Endothelial cell of umbilical vein (primary cell): ENCODE data around the gene BCL11A. TPM values are rescaled to one million over a fixed set of nuclear protein-coding genes. Genes with fewer than 3 reads are reported as not detected.

Experiments
- BruUV-seq: library from RNA; stranded (reverse); fragments of 400-500 nt; replicated peaks from 2 replicates; lab custom pipeline; 2021; lab: Mats Ljungman, UMichigan
- CTCF ChIA-PET: fragments of 300-600, 350-600 bp; sonication (Branson Sonifier 250); formaldehyde crosslinking; loops from one replicate; lab custom pipeline; 2021; ENCODE audit warnings: antibody characterized with exemption, inconsistent platforms; lab: Charles Lee
- POLR2A ChIA-PET: fragments of 300-600, 350-600 bp; sonication (Branson Sonifier 250); formaldehyde crosslinking; loops from one replicate; lab custom pipeline; 2021; ENCODE audit warnings: antibody characterized with exemption, inconsistent platforms; lab: Charles Lee
- DNase-seq: peaks from one replicate; pipeline ENCODE4 v3.0.0-alpha.2; 2011; ENCODE audit warnings: low read depth, low spot score
- FAIRE-seq: peaks from 2 replicates; lab custom pipeline; 2011; peaks lifted over from hg19 to GRCh38; lab: Jason Lieb, UNC
- H2AFZ ChIP-seq: 2 replicates; pipeline ENCODE4 v1.6.0; 2012; ENCODE audit warnings: low read depth, low read length, control low read depth, inconsistent platforms
- H3K27ac ChIP-seq: 2 replicates; pipeline ENCODE4 v1.5.1; 2011; ENCODE audit warnings: low read depth, mild to moderate bottlenecking, control low read depth, low read length, moderate library complexity; ENCODE audit not compliant: insufficient read depth
- H3K27me3 ChIP-seq, 2 experiments: 2 replicates each; pipeline versions ENCODE4 v1.6.0 to v1.6.1; 2011; ENCODE audit warnings: low read length in 2 of 2, mixed read lengths in 1 of 2; ENCODE audit not compliant: control insufficient read depth in 2 of 2, insufficient read depth in 2 of 2
- H3K36me3 ChIP-seq, 2 experiments: 2 replicates in 1 of 2; 3 replicates in 1 of 2; pipeline ENCODE4 v1.5.1; 2011; ENCODE audit warnings: low read length in 2 of 2, mild to moderate bottlenecking in 1 of 2, moderate library complexity in 1 of 2; ENCODE audit not compliant: control insufficient read depth in 2 of 2, insufficient read depth in 2 of 2; ENCODE audit errors: extremely low read depth in 1 of 2
- H3K4me1 ChIP-seq: 3 replicates; pipeline ENCODE4 v1.5.1; 2011; ENCODE audit warnings: mild to moderate bottlenecking, low read length; ENCODE audit not compliant: control insufficient read depth, insufficient read depth; ENCODE audit errors: extremely low read depth
- H3K4me2 ChIP-seq: 2 replicates; pipeline ENCODE4 v1.6.1; 2011; ENCODE audit warnings: low read length, control low read depth, mixed read lengths; ENCODE audit not compliant: insufficient read depth
- H3K4me3 ChIP-seq, 3 experiments: fragments of 200-600 bp in 1 of 3; sonication (generic), shearing (Covaris generic) in 1 of 3; replicated peaks in 1 of 3; 2 replicates each; pipeline ENCODE4 v1.5.1; 2011 to 2016; ENCODE audit warnings: control low read depth in 3 of 3, low read length in 3 of 3, mild to moderate bottlenecking in 2 of 3, inconsistent platforms in 1 of 3, low read depth in 1 of 3, moderate library complexity in 1 of 3; ENCODE audit not compliant: insufficient read depth in 1 of 3
- H3K79me2 ChIP-seq: 2 replicates; pipeline ENCODE4 v1.6.0; 2012; ENCODE audit warnings: low read length, inconsistent platforms; ENCODE audit not compliant: control insufficient read depth, insufficient read depth
- H3K9ac ChIP-seq: replicated peaks from 2 replicates; pipeline ENCODE3; 2011; ENCODE audit warnings: low read length, control low read depth; ENCODE audit not compliant: insufficient read depth; ENCODE audit errors: extremely low read depth
- H3K9me1 ChIP-seq: replicated peaks from 3 replicates; pipeline ENCODE4 v1.6.0; 2011; ENCODE audit warnings: mild to moderate bottlenecking, low read length; ENCODE audit not compliant: control insufficient read depth, insufficient read depth; ENCODE audit errors: extremely low read depth
- H3K9me3 ChIP-seq: replicated peaks from 2 replicates; pipeline ENCODE4 v1.5.1; 2012; ENCODE audit warnings: low read length, inconsistent platforms; ENCODE audit not compliant: control insufficient read depth, insufficient read depth
- H4K20me1 ChIP-seq: replicated peaks from 2 replicates; pipeline ENCODE3; 2011; ENCODE audit warnings: mild to moderate bottlenecking, low read length; ENCODE audit not compliant: control insufficient read depth, insufficient read depth; ENCODE audit errors: extremely low read depth
- CTCF ChIP-seq, 2 donors: IDR thresholded peaks; 1 replicate in 1 of 2; 2 replicates in 1 of 2; pipeline ENCODE4 v1.5.1; 2011; ENCODE audit warnings: low read length in 2 of 2, mild to moderate bottlenecking in 2 of 2, moderate library complexity in 2 of 2, control low read depth in 1 of 2, inconsistent platforms in 1 of 2, low read depth in 1 of 2; ENCODE audit not compliant: insufficient read depth in 1 of 2; ENCODE audit errors: extremely low read depth in 1 of 2
- EZH2 ChIP-seq: IDR thresholded peaks from 2 replicates; pipeline ENCODE4 v1.6.1; 2012; ENCODE audit warnings: borderline replicate concordance, low read depth, mild to moderate bottlenecking, moderate library complexity, low read length, inconsistent platforms; ENCODE audit not compliant: severe bottlenecking
- FOS ChIP-seq: IDR thresholded peaks from 2 replicates; pipeline ENCODE4 v1.6.1; 2011; ENCODE audit warnings: mild to moderate bottlenecking, low read length, moderate library complexity, borderline replicate concordance; ENCODE audit not compliant: insufficient read depth
- GATA2 ChIP-seq: IDR thresholded peaks from 2 replicates; pipeline ENCODE4 v1.7.0; 2011; ENCODE audit warnings: low read depth, mild to moderate bottlenecking, moderate library complexity, mixed read lengths, low read length; ENCODE audit not compliant: insufficient read length, insufficient read depth
- JUN ChIP-seq: IDR thresholded peaks from 2 replicates; pipeline ENCODE4 v1.6.1; 2011; ENCODE audit warnings: borderline replicate concordance, low read depth; ENCODE audit not compliant: insufficient read length, insufficient read depth
- MAX ChIP-seq: IDR thresholded peaks from 2 replicates; pipeline ENCODE4 v1.6.1; 2011; ENCODE audit not compliant: insufficient read depth, insufficient read length
- MYC ChIP-seq: IDR thresholded peaks from one replicate; pipeline ENCODE4 v1.6.1; 2011; ENCODE audit warnings: mild to moderate bottlenecking, low read depth, low read length
- POLR2A ChIP-seq: IDR thresholded peaks from 2 replicates; pipeline ENCODE4 v1.6.1; 2012; ENCODE audit warnings: low read depth, mild to moderate bottlenecking, control low read depth, low read length
- POLR2AphosphoS5 ChIP-seq: IDR thresholded peaks from 2 replicates; pipeline ENCODE4 v1.6.1; 2012; ENCODE audit warnings: low read depth, mild to moderate bottlenecking, control low read depth, low read length, moderate library complexity; ENCODE audit not compliant: insufficient read depth
- dilution Hi-C: fragments of 300-500 bp; cut with MboI; formaldehyde crosslinking; loops from one replicate; pipeline ENCODE4 v1.15.0; 2019; ENCODE audit warnings: low sequenced_read_pairs; ENCODE audit not compliant: extremely low pct_ligation_motif_present
- intact Hi-C: fragments of 100-400 bp; cut with micrococcal nuclease; formaldehyde crosslinking; loops from one replicate; pipeline ENCODE4 v1.10.0; 2022
- polyA plus RNA-seq, 4 experiments: library from polyadenylated mRNA; depleted of rRNA in 3 of 4; stranded (reverse) in 3 of 4; unstranded in 1 of 4; fragments of >200 nt; gene quantifications; 2 replicates each; pipeline versions ENCODE4 v1.2.1 to v1.2.3, GENCODE V29; 2011 to 2012; ENCODE audit warnings: missing spikeins in 1 of 4
- total RNA-seq: library from RNA; stranded (reverse); gene quantifications from 2 replicates; pipeline ENCODE4 v1.2.3, GENCODE V29; 2021

BCL11A gene
- total and polyA plus RNA-seq, 2 donors (not counting 3 experiments of a cell fraction or from before 2014, with no cell fraction given) = 0.12 to 0.88 TPM

- FAIRE-seq = no peak
- Histone ChIP-seq H3K4me3 (no peak overlapping the region), H3K4me2 (no peak overlapping the region), H3K27ac (no peak overlapping the region), H3K9ac (no peak overlapping the region), H2AFZ (no peak overlapping the region), H3K27me3 (no peaks in the 10 kb centered on the region), H3K4me1 (no peaks in the 10 kb centered on the region), H3K9me1 (no peaks in the 10 kb centered on the region), H3K79me2 (no peaks in the 10 kb centered on the region), H3K9me3 (no peaks in the 10 kb centered on the region), H3K36me3 (no peaks in the 10 kb centered on the region), H4K20me1 (no peaks in the 10 kb centered on the region)
- ChIA-PET CTCF (no interaction called here), POLR2A (no interaction called here)
- no TSS peak for BruUV-seq
- dilution Hi-C loops = no loop called here
- intact Hi-C loops = no loop called here
- TF ChIP-seq MAX (no peak), JUN (no peak), POLR2A (no peak), POLR2AphosphoS5 (no peak), FOS (no peak), GATA2 (no peak), CTCF (IDR thresholded peaks at IDR 0.05; ENCODE audit: extremely low read depth in 1 of 2, insufficient read depth in 1 of 2, low read depth in 1 of 2, low read length in 2 of 2) (no peak), EZH2 (no peak), MYC (no peak)
- DNase-seq = no peak
Measured at GRCh38 chr2:60437080-60437696, 116.3 kb downstream of the BCL11A start.
